GM12873 (cell line): ENCODE measurements around the gene IFT81.

Experiments used
- CTCF ChIP-seq: IDR thresholded peaks from 2 replicates; pipeline ENCODE4 v1.5.1; 2012; ENCODE audit warnings: low read depth, mild to moderate bottlenecking, moderate library complexity, low read length, control low read depth; ENCODE audit not compliant: insufficient read depth; ENCODE audit errors: missing control alignments

The IFT81 gene, protein sequence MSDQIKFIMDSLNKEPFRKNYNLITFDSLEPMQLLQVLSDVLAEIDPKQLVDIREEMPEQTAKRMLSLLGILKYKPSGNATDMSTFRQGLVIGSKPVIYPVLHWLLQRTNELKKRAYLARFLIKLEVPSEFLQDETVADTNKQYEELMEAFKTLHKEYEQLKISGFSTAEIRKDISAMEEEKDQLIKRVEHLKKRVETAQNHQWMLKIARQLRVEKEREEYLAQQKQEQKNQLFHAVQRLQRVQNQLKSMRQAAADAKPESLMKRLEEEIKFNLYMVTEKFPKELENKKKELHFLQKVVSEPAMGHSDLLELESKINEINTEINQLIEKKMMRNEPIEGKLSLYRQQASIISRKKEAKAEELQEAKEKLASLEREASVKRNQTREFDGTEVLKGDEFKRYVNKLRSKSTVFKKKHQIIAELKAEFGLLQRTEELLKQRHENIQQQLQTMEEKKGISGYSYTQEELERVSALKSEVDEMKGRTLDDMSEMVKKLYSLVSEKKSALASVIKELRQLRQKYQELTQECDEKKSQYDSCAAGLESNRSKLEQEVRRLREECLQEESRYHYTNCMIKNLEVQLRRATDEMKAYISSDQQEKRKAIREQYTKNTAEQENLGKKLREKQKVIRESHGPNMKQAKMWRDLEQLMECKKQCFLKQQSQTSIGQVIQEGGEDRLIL

GRCh38 chr12:110124269-110124995 lies at the start of gene IFT81:
IFT81 (plus strand) TSS chr12:110124357; CDS start chr12:110127381, 3,024 bp downstream.
- no peak for TF ChIP-seq CTCF

- no peak for TF ChIP-seq CTCF
These were observed 48.3 kb upstream of the IFT81 start for GRCh38 chr12:110075880-110076279.

DNA sequence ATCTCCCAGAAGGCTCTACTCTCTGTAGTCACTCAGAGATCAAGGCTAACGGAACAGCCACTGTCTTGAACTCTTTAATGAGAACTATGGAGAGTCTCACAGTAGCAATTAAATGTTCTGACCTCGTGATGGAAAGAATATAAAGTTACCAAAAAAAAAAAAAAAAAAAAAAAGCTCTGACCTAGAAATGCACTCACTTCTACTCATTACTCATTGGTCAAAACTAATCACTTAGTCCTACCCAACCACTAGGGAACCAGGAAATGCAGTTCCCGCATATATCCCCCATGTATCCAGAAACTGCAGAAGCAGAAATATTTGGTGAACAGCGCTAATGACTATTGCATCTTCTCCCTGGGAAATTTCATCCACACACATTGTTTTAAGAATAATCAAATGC lies 46.4 kb upstream of the IFT81 start:
- no peak for TF ChIP-seq CTCF

GRCh38 chr12:110079477-110080400 lies 44.4 kb upstream of the IFT81 start:
- TF ChIP-seq CTCF, result no peak

DNA sequence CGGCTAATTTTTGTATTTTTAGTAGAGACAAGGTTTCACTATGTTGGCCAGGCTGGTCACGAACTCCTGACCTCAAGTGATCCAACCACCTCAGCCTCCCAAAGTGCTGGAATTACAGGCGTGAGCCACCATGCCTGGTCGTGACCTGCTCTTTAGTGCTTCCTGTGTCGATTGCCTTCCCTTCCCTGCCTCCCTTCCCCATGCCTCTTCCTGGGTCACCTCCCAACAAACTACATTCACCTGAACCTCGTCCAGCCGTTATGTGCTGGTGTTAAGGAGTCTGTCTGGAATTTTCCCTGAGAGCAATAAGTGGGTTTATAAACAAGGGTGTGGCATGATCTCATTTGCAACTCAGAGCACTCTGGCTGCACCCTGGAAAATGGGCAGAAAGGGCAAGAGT lies 43.7 kb upstream of the IFT81 start:
- no peak for TF ChIP-seq CTCF

- TF ChIP-seq CTCF, result no peak
These were observed 39.7 kb upstream of the IFT81 start for GRCh38 chr12:110084314-110085015.
